ENCODE data around the gene NAALADL2.
"Not testable (repeated sequence)": the region's sequence is repeated elsewhere in the genome, so short reads cannot be mapped to it uniquely, and the experiment has no call there.

The NAALADL2 gene

DNA sequence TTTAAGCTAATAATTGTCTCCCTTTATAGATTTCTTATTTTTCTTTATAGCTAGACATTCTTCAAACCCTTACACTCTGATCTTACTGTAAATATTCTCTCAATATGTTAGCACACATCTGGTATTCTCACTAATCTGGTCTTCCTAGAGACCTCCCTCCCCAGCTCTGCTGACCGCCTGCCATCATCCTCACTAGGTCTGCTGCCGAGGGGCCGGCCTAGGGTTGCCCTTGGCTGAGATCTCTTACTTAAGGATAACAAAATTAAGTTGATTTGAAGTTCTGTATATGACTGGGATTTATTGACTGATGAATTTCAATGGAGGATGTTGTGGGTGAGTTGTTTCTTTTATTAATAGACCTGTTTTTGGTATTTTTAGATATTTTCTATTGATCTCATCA, 586.6 kb downstream of the NAALADL2 start:
- DNase-seq: no peak

DNA sequence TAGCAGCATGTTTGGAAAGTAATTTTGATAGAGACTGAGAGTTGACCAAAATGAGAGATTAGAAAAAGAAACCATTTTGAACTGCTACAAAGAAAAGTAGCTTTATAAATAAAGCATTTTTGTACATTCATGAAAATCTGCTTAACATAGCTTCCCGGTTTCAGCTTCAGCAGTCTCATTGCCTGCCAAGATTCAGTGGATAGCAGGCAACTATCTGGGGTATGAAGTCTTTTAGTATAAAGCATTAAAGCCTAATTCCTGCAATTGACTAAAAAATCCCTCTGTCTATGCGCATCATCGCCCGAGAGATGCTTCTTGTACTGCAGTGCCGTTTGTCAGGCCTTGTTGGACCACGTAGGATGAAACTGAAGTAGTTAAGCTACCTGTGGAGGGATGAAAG, 588.4 kb downstream of the NAALADL2 start:
- no peak for DNase-seq

DNA sequence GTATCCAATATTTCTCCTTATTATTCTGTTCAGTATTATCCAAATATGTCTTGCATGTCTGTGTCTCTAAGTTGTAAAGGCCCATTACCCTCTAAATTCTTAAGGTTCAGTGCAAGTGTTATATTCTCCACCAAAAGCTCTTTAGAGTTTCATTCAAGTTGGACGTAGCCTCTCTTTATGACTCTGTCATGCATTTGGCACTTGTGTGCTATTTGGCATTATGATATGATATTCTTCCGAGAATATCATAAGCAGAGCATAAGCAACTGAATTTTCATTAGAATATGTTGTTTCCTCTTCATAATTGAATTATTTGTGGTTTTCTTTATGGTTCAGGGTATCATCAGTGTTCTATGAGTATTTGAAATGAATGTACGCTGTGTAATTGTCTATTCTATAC, 594.2 kb downstream of the NAALADL2 start:
- DNase-seq: no peak

DNA sequence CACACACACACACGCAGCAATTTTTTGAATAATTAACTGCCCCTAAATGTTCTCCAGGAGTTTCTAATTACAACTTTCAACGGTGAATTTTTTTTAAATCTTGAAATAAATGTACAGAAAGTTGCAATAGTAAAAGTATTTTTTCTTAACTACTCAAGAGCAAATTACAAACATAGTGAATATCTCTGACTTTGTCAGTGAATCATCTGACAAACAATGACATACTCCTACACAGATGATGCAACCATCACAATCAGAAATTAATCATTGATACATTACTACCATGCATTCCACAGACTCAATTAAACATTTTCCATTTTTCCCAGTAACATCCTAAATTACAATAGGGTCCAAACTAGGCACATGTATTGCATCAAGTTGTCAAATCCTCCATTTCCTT, 597.3 kb downstream of the NAALADL2 start:
- no peak for DNase-seq

DNA sequence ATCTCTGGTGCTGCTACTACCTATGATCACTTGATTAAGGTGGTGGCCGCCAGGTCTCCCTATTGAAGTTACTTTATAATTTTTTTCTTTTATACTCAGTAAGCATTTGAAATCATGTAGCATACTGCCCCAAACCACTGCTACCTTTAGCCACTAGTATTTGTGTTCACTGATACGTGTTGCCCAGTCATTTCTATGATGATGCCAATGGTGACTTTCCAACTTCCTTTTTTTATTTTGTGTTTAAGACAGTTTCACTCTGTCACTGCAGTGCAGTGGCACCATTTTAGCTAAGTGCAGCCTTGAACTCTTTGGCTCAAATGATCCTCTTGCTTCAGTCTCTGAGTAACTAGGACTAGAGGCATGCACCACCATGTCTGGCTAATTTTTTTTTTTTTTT, 598.2 kb downstream of the NAALADL2 start:
- DNase-seq: no peak

DNA sequence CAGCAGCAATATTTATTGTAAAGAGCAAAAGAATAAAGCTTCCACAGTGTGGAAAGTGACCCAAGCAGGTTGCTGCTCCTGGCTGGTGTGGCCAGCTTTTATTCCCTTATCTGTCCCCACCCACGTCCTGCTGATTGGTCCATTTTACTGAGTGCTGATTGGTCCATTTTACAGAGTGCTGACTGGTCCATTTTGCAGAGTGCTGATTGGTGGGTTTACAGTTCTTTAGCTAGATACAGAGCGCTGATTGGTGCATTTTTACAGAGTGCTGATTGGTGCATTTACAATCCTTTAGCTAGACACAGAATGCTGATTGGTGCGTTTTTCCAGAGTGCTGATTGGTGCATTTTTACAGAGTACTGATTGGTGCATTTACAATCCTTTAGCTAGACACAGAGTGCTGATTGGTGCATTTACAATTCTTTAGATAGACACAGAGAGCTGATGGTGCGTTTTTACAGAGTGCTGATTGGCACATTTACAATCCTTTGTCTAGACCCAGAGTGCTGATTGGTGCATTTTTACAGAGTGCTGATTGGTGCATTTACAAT, 601.8 kb downstream of the NAALADL2 start:
- not testable (repeated sequence) for DNase-seq

DNA sequence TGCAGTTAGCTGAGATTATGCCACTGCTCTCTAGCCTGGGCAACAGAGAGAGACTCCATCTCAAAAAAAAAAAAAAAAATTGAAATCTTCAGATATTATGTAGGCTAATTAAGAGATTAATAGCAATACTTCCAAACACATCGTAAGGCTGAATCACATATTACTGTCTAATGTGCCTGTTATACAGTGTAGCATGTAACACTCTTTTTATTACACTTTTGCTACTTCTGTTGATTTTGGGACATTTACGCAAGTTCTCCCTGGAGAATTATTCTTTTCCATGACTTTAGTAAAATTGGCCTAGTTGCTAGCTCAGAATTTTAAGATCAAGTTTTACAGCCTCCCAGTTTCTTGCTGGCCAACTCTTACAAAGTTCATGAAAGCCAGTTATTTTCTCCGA, 605.2 kb downstream of the NAALADL2 start:
- DNase-seq: no peak

DNA sequence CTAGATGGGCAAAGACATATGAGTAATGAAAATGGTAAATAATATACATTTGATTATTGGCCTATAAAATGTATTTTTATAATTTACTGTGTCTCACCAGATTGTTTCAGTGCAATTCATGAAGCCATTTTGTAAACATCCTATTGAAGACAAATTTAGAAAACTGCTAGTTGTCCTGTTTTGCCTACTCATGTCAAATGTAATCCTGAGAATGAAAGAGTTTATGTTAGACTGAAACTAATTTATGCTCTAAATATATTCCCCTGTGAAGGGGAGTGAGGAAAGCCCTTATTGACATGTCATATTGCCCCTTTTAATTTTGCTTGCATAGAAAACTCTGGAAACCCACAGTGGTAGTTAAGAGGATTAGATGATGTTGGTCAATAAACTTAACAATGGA, 610.0 kb downstream of the NAALADL2 start:
- no peak for DNase-seq

DNA sequence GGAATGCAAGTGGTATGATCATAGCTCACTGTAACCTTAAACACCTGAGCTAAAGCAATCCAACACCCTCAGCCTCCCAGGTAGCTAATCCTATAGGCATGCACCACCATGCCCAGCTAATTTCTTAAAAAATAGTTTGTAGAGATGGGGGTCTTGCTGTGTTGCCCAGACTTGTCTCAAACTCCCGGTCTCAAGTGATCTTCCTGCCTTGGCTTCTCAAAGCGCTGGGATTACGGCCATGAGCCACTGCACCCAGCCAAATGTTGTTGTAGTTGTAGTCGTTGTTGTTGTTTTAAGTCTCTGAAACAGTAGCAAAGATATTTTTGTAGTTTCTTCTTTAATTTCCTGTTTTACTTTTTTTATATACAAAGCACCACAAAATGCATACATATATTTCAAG, 616.6 kb downstream of the NAALADL2 start:
- no peak for DNase-seq

DNA sequence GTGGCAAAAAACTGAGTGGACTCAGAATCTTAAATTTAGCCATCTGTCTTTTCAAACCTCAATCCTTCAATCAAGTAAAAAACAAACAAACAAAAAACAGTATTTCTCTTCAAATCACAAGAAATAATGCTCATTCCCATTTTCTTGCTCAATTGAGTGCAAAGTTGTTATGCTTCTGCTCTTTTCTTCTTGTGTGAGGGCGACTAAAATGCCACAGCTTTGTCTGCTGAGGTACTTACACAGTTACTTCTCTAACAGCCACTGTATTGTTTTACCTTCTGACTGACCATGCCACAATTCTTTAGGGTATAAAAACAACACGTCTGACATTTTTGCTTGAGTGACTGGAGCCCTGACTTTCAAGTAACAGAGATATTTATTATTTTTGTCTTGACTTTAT, 617.4 kb downstream of the NAALADL2 start:
- DNase-seq: no peak

DNA sequence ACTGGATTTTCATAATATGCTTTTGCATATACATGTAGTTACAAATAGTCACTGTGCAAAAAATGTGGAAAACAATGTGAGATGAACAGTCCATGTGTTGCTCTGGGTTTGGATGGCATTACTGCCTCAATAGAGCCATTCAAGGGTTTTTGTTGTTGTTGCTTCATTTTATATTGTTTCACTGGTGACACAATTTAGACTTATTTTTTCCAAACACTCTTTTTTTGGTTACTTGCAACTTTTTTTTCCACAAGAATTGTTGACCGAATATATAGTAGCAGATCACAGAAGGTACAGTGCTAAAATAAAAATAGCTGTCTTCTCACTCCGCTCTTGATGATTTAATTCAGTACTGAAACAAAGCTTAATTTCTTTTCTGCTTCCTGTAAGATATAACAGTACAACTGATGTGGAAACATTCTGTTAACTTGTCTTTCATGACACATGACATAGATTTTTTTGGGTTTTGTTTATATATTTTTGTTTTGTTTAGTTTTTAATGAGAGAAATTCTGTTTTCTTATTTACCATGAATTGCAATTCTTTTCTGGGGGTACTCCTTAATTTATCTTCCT, 618.6 kb downstream of the NAALADL2 start:
- peak; percentile 6 for DNase-seq

DNA sequence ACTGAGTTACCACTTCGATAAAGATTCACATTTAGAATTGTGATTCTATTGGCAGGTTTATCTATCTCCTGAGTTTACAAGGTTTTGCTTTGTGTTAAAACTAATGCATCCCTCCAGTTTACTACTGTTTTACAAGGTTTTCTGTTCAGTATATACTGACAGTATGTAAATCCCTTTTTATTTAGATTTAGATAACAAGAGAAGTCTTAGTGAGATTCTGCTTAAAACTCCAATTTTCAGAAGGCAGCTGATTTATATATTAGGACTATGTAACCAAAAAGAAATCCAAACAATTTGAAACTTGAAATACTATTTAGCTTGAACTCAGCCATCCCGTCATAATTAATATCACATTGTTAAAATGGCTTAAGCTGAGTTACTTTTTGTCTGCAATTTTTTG, 619.2 kb downstream of the NAALADL2 start:
- no peak for DNase-seq

DNA sequence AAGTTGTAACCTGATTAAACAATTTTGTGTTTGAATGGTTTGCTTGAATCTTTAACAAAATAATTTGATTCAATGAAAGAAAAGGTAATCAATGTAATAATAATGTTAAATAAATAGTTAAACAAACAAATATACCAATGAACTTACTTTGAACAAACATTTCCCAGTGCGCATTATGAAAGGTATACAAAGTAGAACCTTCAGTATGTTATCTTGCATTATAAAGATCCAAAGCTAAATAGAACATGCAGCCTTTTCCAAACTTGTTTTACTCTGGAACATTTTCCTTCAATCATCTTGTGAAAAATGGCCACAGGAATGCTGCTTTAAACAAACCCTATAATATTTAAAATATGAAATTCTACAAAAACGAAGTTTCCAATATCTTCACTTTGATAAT, 620.0 kb downstream of the NAALADL2 start:
- DNase-seq: no peak

DNA sequence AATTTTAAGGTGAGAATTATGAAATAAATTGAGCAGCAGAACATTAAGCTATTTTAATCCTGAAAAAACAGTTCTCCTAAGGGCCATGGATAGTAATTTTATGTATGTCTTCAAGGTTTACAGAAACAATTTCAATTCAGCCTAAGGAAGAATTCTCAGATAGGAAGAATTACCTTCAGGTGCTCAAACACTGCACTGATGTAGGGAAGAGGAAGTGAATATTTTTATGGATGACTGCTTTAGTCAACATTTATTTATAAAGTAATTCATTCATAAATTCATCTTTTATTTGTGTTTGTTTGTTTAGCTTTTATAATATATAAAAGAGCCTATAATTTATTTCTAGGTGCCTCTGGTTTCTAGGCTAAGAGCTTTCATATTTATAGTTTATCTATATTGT, 620.7 kb downstream of the NAALADL2 start:
- no peak for DNase-seq

DNA sequence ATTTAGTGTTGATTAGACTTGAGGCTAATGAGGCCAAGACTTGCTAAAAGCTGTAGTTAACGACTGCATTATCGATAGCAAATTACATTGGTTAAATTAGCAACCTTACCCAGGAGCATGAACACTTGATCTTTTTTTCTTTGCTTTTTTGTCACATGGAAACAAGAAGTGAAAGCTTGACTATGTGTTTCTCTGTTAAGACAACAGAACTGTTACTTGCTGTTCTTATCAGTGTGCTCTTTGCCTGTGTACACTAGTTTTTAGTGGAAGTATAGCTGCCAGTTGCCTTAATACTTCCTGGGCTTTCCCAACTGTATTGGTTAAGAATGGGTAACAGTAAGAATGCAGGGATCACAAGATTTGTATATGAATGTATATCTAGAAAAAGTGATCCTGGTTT, 625.5 kb downstream of the NAALADL2 start:
- DNase-seq: no peak

DNA sequence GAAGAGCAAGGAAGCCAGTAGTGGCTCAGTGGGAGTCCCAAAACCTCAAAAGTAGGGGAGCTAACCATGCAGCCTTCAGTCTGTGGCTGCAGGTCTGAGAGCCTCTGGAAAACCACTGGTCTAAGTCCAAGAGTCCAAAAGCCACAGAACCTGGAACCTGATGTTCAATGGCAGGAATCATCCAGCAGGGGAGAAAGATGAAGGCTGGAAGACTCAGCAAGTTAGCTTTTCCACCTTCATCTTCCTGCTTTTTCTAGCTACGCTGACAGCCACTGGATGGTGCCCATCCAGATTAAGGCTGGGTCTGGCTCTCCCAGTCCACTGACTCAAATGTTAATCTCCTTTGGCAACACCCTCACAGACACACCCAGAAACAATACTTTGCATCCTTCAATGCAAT, 626.3 kb downstream of the NAALADL2 start:
- DNase-seq: no peak

DNA sequence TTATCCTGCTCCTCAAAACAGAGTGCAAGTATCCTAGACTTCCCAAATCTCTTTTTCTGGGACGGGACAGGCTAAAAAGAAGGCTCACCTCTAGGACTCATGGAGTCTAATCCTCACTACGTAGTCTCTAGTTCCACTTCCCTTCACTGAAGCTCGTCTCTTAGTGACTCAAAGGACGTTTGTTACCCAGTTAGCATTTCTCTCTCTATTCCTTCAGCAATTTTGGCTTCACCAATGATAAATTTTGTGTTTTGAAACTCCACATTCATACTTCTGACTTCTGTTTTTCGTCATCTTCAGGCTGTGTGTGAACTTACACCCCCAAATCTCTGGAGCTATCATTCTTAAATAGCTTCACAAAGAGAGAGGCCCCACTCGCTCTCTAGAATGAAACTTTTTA, 627.1 kb downstream of the NAALADL2 start:
- DNase-seq: no peak

DNA sequence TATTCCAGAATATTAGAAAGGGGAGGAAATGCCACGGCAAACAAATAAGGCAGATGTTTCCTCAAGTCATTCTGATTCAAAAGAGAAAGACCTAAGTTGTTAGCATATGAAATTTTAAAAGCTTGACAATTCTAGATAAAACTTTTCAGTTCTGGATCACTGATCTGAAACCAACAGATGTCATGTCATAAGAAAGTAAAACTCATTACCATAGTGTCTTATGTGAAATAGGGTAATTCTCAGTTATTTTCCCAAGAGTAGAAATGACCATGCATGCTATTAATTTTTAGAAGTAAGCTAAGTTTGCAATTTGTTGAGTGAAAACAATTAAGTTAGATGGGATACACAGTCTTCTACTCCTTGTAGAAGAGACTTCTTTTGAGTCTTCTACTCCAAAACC, 630.3 kb downstream of the NAALADL2 start:
- no peak for DNase-seq

DNA sequence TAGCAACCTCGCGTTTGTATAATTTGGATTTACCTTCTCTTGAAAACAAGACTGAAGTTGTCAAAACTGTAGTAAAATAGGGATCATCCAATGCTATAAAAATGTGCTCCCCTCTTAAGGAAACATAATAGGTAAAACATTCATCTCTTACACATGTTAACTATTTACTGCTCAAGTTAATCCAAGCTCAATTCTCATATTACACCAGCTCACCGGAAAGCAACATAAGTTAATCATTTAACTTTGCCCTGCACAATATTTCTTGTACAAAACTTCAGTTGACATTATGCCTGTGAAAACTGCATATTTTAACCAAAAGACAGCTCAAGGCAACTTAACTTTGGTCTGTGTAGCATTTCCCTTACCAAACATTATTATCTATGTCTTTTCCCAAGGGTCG, 634.2 kb downstream of the NAALADL2 start:
- no peak for DNase-seq

DNA sequence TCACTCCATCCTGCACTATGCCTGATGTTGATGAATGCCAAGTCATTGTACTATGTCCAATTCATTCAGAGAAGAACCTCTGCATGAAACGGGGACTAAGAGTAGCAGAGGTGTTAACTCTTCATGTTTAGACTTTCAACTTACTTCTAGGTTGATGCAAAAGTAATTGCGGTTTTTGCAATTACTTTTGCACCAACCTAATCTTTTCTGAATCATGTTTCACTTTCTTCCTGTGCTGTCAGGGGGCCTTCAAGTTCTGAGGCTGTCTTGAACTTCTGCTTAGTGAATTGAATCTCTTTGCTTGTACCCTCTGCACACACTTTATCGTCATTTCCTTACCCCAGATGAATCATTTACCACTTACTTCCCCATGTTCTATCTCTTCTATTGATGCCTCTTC, 636.2 kb downstream of the NAALADL2 start:
- DNase-seq: peak; percentile 24

DNA sequence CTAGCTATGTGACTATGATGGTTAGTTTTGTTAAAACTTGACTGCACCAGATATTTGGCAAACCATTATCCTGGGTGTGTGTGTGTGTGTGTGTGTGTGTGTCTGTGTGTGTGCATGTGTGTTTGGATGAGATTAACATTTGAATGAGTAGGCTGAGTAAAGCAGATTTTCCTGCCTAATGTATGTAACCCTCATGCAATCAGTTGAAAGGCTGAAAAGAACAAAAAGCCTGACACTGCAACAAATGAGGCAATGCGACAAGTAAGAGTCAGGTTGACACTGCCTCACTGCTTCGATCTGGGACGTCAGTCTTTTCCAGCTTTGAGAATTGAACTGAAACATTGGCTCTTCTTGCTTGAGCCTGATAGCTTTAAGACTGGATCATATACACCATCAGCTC, 643.0 kb downstream of the NAALADL2 start:
- no peak for DNase-seq

DNA sequence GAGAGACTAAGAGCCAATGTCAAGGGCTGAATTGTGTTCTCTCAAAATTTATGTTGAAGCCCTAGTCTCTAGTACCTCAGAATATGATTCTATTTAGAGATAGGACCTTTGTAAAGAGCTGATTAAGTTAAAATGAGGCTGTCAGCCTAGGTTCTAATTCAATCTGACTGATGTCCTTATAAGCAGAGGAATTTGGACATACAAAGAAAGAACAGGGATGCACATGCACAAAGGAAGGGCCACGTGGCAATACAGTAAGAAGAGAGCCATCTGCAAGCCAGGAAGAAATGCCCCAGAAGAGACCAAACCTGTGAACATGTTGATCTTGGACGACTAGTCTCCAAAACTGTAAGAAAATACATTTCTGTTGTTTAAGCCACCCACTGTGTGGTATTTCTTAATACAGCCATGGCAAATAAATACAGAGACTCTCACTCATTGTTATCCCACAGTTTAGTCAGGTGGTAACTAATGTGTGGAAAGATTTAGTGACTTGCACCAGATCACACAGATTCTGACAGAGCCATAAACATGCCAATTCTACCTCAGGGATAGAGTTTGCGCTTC, 652.2 kb downstream of the NAALADL2 start:
- no peak for DNase-seq

DNA sequence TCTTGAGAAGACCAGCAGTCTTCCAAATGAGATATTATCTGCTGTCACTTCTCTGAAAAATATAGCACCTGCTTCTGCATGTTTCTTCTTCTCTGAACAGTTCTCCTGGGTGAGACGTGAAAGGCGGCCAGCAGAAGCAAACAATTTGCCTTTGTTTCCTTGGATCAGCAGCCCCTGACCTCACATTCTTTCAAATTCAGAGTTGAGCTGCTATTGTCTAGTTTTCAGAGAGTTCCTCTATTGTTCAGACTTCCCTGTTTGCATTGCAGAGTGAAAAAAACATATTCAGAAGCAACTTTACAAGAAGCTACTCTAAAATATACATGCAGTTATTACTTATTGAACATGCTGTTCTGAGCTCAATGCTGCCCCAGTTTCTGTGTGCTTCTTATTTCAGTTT, 653.6 kb downstream of the NAALADL2 start:
- DNase-seq: no peak

DNA sequence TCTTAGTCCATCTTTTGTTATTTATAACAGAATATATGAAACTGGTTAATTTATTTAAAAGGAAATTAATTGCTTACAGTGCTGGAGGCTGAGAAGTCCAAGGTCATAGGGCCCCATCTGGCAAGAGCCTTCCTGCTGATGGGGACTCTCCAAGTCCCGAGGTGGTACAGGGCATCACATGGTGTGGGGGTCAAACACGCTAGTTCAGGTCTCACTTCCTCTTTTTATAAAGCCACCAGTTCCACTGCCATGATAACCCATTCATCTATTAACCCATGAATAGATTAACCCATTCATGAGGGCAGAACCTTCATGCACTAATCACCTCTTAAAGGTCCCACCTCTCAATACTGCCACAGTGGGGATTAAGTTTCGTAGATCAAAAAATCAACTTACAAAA, 659.3 kb downstream of the NAALADL2 start:
- DNase-seq: no peak

DNA sequence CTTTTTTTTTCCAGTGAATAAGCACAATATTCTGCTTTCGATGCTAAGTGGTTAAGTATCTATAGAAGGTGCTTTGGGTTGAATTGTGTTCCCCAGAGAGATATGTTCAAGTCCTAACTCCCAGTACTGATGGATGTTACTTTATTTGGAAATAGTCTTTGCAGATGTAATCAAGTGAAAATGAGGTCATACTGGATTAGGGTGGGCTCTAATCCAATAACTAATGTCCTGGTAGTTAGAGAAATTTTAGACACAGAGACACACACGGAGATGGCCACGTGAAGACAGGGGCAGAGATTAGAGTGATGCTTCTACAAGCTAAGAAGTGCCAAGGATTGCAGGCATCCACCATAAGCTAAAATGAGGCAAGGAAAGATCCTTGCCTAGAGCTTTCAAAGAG, 662.3 kb downstream of the NAALADL2 start:
- no peak for DNase-seq

Measured in activated CD4-positive, alpha-beta T cell treated with anti-CD3 and anti-CD28 coated beads, Interleukin-2, amount 50 U/mL, for 16 hours (primary cell).